B cell (primary cell): ENCODE measurements around the gene KRTDAP. TPM values are rescaled to one million over a fixed set of nuclear protein-coding genes. Genes with fewer than 3 reads are reported as not detected.

Source experiments
- ATAC-seq: fragments of 200-7000 bp; cut with Tn5 transposase; one replicate; pipeline ENCODE4 v1.10.0; 2021; ENCODE audit warnings: low read depth, mild to moderate bottlenecking, moderate number of reproducible peaks, moderate library complexity
- CTCF ChIA-PET: fragments of 350-600 bp; sonication (Branson Sonifier 250); formaldehyde crosslinking; loops from one replicate; lab custom pipeline; 2021; ENCODE audit warnings: antibody characterized with exemption, inconsistent platforms; lab: Charles Lee
- POLR2A ChIA-PET: fragments of 350-600 bp; sonication (Branson Sonifier 250); formaldehyde crosslinking; loops from one replicate; lab custom pipeline; 2021; ENCODE audit warnings: antibody characterized with exemption; lab: Charles Lee
- DNase-seq: peaks from one replicate; pipeline ENCODE4 v3.0.0; 2013
- H2AFZ ChIP-seq: 2 replicates; pipeline ENCODE4 v1.6.1; 2012; ENCODE audit warnings: mild to moderate bottlenecking, low read depth, low read length; ENCODE audit not compliant: insufficient read depth, poor library complexity, severe bottlenecking
- H3K27ac ChIP-seq, 2 donors: 1 replicate in 1 of 2; 2 replicates in 1 of 2; pipeline ENCODE4 v1.5.1; 2012 to 2013; ENCODE audit warnings: low read length in 2 of 2, mild to moderate bottlenecking in 2 of 2, moderate library complexity in 1 of 2
- H3K27me3 ChIP-seq, 4 experiments: fragments of 200-600 bp in 1 of 4; sonication (generic) in 1 of 4; replicated peaks in 1 of 4; 1 replicate in 2 of 4; 2 replicates in 2 of 4; pipeline versions ENCODE4 v1.6.1 to v1.7.0; 2013 to 2016; ENCODE audit warnings: low read length in 3 of 4, mild to moderate bottlenecking in 2 of 4, mixed read lengths in 1 of 4, moderate library complexity in 1 of 4; ENCODE audit not compliant: insufficient read depth in 4 of 4, control insufficient read depth in 3 of 4; ENCODE audit errors: control extremely low read depth in 1 of 4
- H3K36me3 ChIP-seq, 2 experiments: replicated peaks in 1 of 2; 1 replicate in 1 of 2; 2 replicates in 1 of 2; pipeline versions ENCODE4 v1.6.1 to v1.7.1; 2013; ENCODE audit warnings: low read length in 1 of 2; ENCODE audit not compliant: insufficient read depth in 2 of 2, control insufficient read depth in 1 of 2; ENCODE audit errors: control extremely low read depth in 1 of 2, extremely low read depth in 1 of 2
- H3K4me1 ChIP-seq, 2 donors: fragments of 200-600 bp in 1 of 2; sonication (generic) in 1 of 2; 1 replicate in 1 of 2; 2 replicates in 1 of 2; pipeline versions ENCODE4 v1.5.1 to v1.6.1; 2013 to 2017; ENCODE audit warnings: low read length in 2 of 2; ENCODE audit not compliant: control insufficient read depth in 2 of 2, insufficient read depth in 2 of 2
- H3K4me2 ChIP-seq: replicated peaks from 2 replicates; pipeline ENCODE3; 2012; ENCODE audit warnings: mild to moderate bottlenecking, low read depth, low read length; ENCODE audit not compliant: poor library complexity, severe bottlenecking
- H3K4me3 ChIP-seq, 5 experiments: fragments of 200-600 bp in 1 of 5; sonication (generic) in 1 of 5; 1 replicate in 3 of 5; 2 replicates in 2 of 5; pipeline versions ENCODE4 v1.5.1 to v1.7.0; 2011 to 2016; ENCODE audit warnings: low read length in 4 of 5, mild to moderate bottlenecking in 4 of 5, low read depth in 2 of 5, control low read depth in 1 of 5, moderate library complexity in 1 of 5; ENCODE audit not compliant: insufficient read depth in 1 of 5; ENCODE audit errors: control extremely low read depth in 1 of 5, extremely low read depth in 1 of 5
- H3K79me2 ChIP-seq: fragments of 200-600 bp; sonication (generic); one replicate; pipeline ENCODE4 v1.6.0; 2016; ENCODE audit warnings: low read length; ENCODE audit not compliant: control insufficient read depth, insufficient read depth
- H3K9ac ChIP-seq: fragments of 200-600 bp; sonication (generic); 2 replicates; pipeline ENCODE4 v1.6.1; 2017; ENCODE audit warnings: mild to moderate bottlenecking, low read length, moderate library complexity
- H3K9me3 ChIP-seq, 3 donors: one replicate each; pipeline versions ENCODE4 v1.6.1 to v1.7.1; 2013; ENCODE audit warnings: low read length in 2 of 3; ENCODE audit not compliant: control insufficient read depth in 2 of 3, insufficient read depth in 1 of 3; ENCODE audit errors: control extremely low read depth in 1 of 3
- H4K20me1 ChIP-seq: 2 replicates; pipeline ENCODE4 v1.6.0; 2012; ENCODE audit warnings: mild to moderate bottlenecking, low read length; ENCODE audit not compliant: insufficient read depth, control insufficient read depth, poor library complexity, severe bottlenecking
- H3K27ac Mint-ChIP-seq: one replicate; pipeline ENCODE4 v1.8.0; 2021; ENCODE audit warnings: mixed read lengths
- H3K27me3 Mint-ChIP-seq: one replicate; pipeline ENCODE4 v1.8.0; 2021; ENCODE audit warnings: mixed read lengths
- H3K4me1 Mint-ChIP-seq: one replicate; pipeline ENCODE4 v1.8.0; 2021; ENCODE audit warnings: mixed read lengths
- H3K4me3 Mint-ChIP-seq: one replicate; pipeline ENCODE4 v1.8.0; 2021; ENCODE audit warnings: mixed read lengths
- H3K9me3 Mint-ChIP-seq: one replicate; pipeline ENCODE4 v1.8.0; 2022; ENCODE audit warnings: mixed read lengths; ENCODE audit not compliant: insufficient read depth
- EZH2 ChIP-seq: IDR thresholded peaks from 2 replicates; pipeline ENCODE4 v1.6.1; 2012; ENCODE audit warnings: borderline replicate concordance, low read depth, mild to moderate bottlenecking, moderate library complexity, low read length; ENCODE audit not compliant: insufficient read depth, poor library complexity, severe bottlenecking
- WGBS: methylation state at CpG from one replicate; pipeline ENCODE4 v1.1.5; 2013; ENCODE audit warnings: missing lambda C conversion rate; ENCODE audit not compliant: insufficient coverage; 5-methylcytosine and 5-hydroxymethylcytosine counted together
- intact Hi-C: fragments of 100-400 bp; cut with micrococcal nuclease; formaldehyde crosslinking; loops from one replicate; pipeline ENCODE4 v1.10.0; 2022
- polyA plus RNA-seq: library from polyadenylated mRNA; depleted of rRNA; stranded (reverse); fragments of >200 nt; gene quantifications from 2 replicates; pipeline ENCODE4 v1.2.3, GENCODE V29; 2012
- total RNA-seq, 2 donors: library from RNA; stranded (reverse); fragments of 120-200 nt in 1 of 2; gene quantifications; 1 replicate in 1 of 2; 2 replicates in 1 of 2; pipeline versions ENCODE4 v1.2.3 to v1.2.4, GENCODE V29; 2013 to 2022
- TF ChIP-seq, protein P1 (sequence below): fragments of 200-600 bp; IDR thresholded peaks from one replicate; pipeline ENCODE4 v1.8.0; 2022; ENCODE audit warnings: antibody characterized with exemption, mild to moderate bottlenecking

The KRTDAP gene
- total and polyA plus RNA-seq, 2 donors (not counting 1 experiment from before 2014, with no cell fraction given) = not detected

DNA sequence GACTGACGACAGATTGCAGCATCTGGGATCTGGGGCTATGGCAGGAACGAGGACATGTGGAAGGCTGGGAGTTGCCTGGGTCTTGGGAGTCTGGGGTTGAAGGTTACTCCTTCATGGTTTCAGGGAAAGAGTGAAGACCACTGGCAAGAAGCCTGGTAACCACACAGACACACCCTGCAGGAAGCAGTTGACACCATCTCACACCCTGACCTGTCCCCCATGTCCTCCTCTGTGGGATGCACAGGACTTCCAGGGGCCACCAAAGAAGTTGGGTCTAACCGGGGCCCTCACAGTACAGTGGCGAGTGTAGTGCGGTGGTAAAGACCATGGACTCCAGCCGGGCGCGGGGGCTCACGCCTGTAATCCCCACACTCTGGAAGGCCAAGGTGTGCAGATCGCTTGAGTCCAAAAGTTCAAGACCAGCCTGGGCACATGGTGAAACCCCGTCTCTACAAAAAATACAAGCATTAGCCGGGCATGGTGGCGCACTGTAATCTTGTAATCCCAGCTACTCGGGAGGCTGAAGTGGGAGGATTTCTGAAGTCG is 52.8 kb downstream of the KRTDAP start:
- Histone ChIP-seq H2AFZ (no peak overlapping the region), H3K4me3 (no peak overlapping the region), H3K4me2 (no peak overlapping the region), H3K79me2 (no peaks in the 10 kb centered on the region), H4K20me1 (no peaks in the 10 kb centered on the region), H3K27ac (no peak overlapping the region), H3K9ac (no peak overlapping the region), H3K27me3 (peaks cover 0 to 2% (median 0%) of the 10 kb centered on the region in 4 experiments), H3K9me3 (peaks cover 0 to 6% (median 0%) of the 10 kb centered on the region in 3 donors), H3K36me3 (no peaks in the 10 kb centered on the region), H3K4me1 (peaks cover 28 to 34% of the 10 kb centered on the region in 2 donors)
- Mint-ChIP-seq H3K27me3 (peaks cover 14% of the 10 kb centered on the region), H3K9me3 (no peaks in the 10 kb centered on the region), H3K4me1 (peaks cover 47% of the 10 kb centered on the region), H3K27ac (no peak overlapping the region), H3K4me3 (no peak overlapping the region)
- TF ChIP-seq, protein P1, sequence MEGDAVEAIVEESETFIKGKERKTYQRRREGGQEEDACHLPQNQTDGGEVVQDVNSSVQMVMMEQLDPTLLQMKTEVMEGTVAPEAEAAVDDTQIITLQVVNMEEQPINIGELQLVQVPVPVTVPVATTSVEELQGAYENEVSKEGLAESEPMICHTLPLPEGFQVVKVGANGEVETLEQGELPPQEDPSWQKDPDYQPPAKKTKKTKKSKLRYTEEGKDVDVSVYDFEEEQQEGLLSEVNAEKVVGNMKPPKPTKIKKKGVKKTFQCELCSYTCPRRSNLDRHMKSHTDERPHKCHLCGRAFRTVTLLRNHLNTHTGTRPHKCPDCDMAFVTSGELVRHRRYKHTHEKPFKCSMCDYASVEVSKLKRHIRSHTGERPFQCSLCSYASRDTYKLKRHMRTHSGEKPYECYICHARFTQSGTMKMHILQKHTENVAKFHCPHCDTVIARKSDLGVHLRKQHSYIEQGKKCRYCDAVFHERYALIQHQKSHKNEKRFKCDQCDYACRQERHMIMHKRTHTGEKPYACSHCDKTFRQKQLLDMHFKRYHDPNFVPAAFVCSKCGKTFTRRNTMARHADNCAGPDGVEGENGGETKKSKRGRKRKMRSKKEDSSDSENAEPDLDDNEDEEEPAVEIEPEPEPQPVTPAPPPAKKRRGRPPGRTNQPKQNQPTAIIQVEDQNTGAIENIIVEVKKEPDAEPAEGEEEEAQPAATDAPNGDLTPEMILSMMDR = no peak
- no peak for TF ChIP-seq EZH2
- ATAC-seq (no peak), DNase-seq (no peak)
- 98% methylated on average over 12 of the region's 15 CpGs for WGBS
- POLR2A ChIA-PET = no interaction called here
- intact Hi-C loops = no loop called here
- CTCF ChIA-PET = no interaction called here

Other genes starting within 250 kb of the KRTDAP start
- 45.3 and 46.5 TPM in 2 replicates for gene LSR, start 241.5 kb downstream of the KRTDAP start, total RNA-seq
- 29.9 and 37.2 TPM in 2 replicates for gene LSR, start 241.5 kb downstream of the KRTDAP start, polyA plus RNA-seq
- gene USF2, start 221.5 kb downstream of the KRTDAP start, total RNA-seq = 314 and 318 TPM in 2 replicates
- gene USF2, start 221.5 kb downstream of the KRTDAP start, polyA plus RNA-seq = 357 and 377 TPM in 2 replicates
- 2.5 and 3.0 TPM in 2 replicates for gene HAMP, start 207.9 kb downstream of the KRTDAP start, total RNA-seq
- 0.70 and 1.4 TPM in 2 replicates for gene HAMP, start 207.9 kb downstream of the KRTDAP start, polyA plus RNA-seq
- 0.12 TPM in 1 of 2 replicates, not detected in the other for gene MAG, start 198.3 kb downstream of the KRTDAP start, total RNA-seq
- gene MAG, start 198.3 kb downstream of the KRTDAP start, polyA plus RNA-seq = 0.30 and 0.58 TPM in 2 replicates
- gene CD22, start 161.3 kb downstream of the KRTDAP start, total RNA-seq = 692 and 698 TPM in 2 replicates
- gene CD22, start 161.3 kb downstream of the KRTDAP start, polyA plus RNA-seq = 1,437 and 1,715 TPM in 2 replicates
- gene FFAR1, start 142.6 kb downstream of the KRTDAP start, total RNA-seq = 3.0 and 3.3 TPM in 2 replicates
- gene FFAR1, start 142.6 kb downstream of the KRTDAP start, polyA plus RNA-seq = 17.9 and 118 TPM in 2 replicates
- gene FFAR3, start 132.0 kb downstream of the KRTDAP start, total RNA-seq = not detected in 2 replicates
- gene FFAR3, start 132.0 kb downstream of the KRTDAP start, polyA plus RNA-seq = 0.63 and 4.1 TPM in 2 replicates
- gene GPR42, start 119.4 kb downstream of the KRTDAP start, total RNA-seq = not detected in 2 replicates
- 0.10 and 3.5 TPM in 2 replicates for gene GPR42, start 119.4 kb downstream of the KRTDAP start, polyA plus RNA-seq
- gene FFAR2, start 42.2 kb downstream of the KRTDAP start, total RNA-seq = 0.15 TPM in 1 of 2 replicates, not detected in the other
- 0.26 and 0.31 TPM in 2 replicates for gene FFAR2, start 42.2 kb downstream of the KRTDAP start, polyA plus RNA-seq
- 1.8 and 4.5 TPM in 2 replicates for gene DMKN, start 23.2 kb upstream of the KRTDAP start, total RNA-seq
- gene DMKN, start 23.2 kb upstream of the KRTDAP start, polyA plus RNA-seq = 0.58 and 1.6 TPM in 2 replicates
- not detected in 2 replicates for gene SBSN, start 37.8 kb upstream of the KRTDAP start, total RNA-seq
- gene SBSN, start 37.8 kb upstream of the KRTDAP start, polyA plus RNA-seq = not detected in 2 replicates
- not detected in 2 replicates for gene GAPDHS, start 43.0 kb upstream of the KRTDAP start, total RNA-seq
- not detected in 2 replicates for gene GAPDHS, start 43.0 kb upstream of the KRTDAP start, polyA plus RNA-seq
- 39.8 and 41.6 TPM in 2 replicates for gene TMEM147, start 55.2 kb upstream of the KRTDAP start, total RNA-seq
- 61.6 and 68.9 TPM in 2 replicates for gene TMEM147, start 55.2 kb upstream of the KRTDAP start, polyA plus RNA-seq
- gene ATP4A, start 73.2 kb upstream of the KRTDAP start, total RNA-seq = not detected in 2 replicates
- not detected in 2 replicates for gene ATP4A, start 73.2 kb upstream of the KRTDAP start, polyA plus RNA-seq
- gene PMIS2, start 95.7 kb upstream of the KRTDAP start, total RNA-seq = not detected in 2 replicates
- gene PMIS2, start 95.7 kb upstream of the KRTDAP start, polyA plus RNA-seq = not detected in 2 replicates
- gene HAUS5, start 122.3 kb upstream of the KRTDAP start, total RNA-seq = 32.2 and 35.3 TPM in 2 replicates
- gene HAUS5, start 122.3 kb upstream of the KRTDAP start, polyA plus RNA-seq = 42.8 and 52.3 TPM in 2 replicates
- gene RBM42, start 138.6 kb upstream of the KRTDAP start, total RNA-seq = 52.0 and 52.7 TPM in 2 replicates
- 42.1 and 42.9 TPM in 2 replicates for gene RBM42, start 138.6 kb upstream of the KRTDAP start, polyA plus RNA-seq
- gene ETV2, start 151.3 kb upstream of the KRTDAP start, total RNA-seq = 0.42 and 1.3 TPM in 2 replicates
- 0.20 and 0.49 TPM in 2 replicates for gene ETV2, start 151.3 kb upstream of the KRTDAP start, polyA plus RNA-seq
- gene COX6B1, start 157.9 kb upstream of the KRTDAP start, total RNA-seq = 214 and 215 TPM in 2 replicates
- gene COX6B1, start 157.9 kb upstream of the KRTDAP start, polyA plus RNA-seq = 202 and 387 TPM in 2 replicates
- not detected in 2 replicates for gene UPK1A, start 176.1 kb upstream of the KRTDAP start, total RNA-seq
- gene UPK1A, start 176.1 kb upstream of the KRTDAP start, polyA plus RNA-seq = 0.16 and 0.17 TPM in 2 replicates
- gene ZBTB32, start 214.1 kb upstream of the KRTDAP start, total RNA-seq = 28.1 and 30.9 TPM in 2 replicates
- 8.5 and 18.9 TPM in 2 replicates for gene ZBTB32, start 214.1 kb upstream of the KRTDAP start, polyA plus RNA-seq
- gene KMT2B, start 227.5 kb upstream of the KRTDAP start, total RNA-seq = 84.5 and 85.6 TPM in 2 replicates
- 96.9 and 106 TPM in 2 replicates for gene KMT2B, start 227.5 kb upstream of the KRTDAP start, polyA plus RNA-seq